Kidney tubule cell (primary cell): ENCODE data around the gene PPP1R12A.
A peak's percentile ranks its signal among the peaks of the same experiment; 100 is the strongest.

ENCODE experiments used
- DNase-seq: peaks from one replicate; pipeline ENCODE4 v3.0.0-alpha.2; 2018; ENCODE audit warnings: low spot score

Gene PPP1R12A

DNA sequence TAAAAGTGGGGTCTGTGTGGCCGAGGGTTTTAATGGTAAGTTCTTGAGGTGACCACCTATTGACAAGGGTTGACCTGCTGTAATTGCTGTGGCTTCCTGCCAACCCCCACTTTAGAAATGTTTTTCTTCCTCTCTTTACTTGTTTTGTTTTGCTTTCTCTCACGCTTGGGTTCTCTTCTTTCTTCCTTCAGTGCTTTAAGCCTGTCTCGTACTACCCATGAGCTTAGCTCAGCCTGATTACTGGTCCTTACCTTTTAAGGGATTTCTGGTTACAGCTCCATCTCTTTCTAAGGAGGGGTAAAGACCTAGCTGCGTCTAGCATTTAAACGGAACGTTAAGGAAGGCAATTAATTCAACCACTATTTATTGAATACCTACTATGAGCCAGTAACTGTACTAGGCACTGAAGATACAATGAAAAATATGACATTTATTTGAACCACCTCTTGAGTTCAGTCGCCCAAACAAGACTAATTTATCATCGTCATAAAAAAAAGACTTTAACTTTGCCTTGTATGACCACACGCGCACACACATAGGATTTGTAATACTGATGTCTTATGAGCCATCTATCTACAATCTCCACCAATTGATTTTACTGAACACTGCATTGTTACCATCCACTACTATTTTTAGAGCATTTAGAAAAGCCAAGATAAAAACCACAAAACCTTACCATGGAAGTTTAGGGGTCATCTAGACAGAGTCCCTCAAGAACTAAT lies 888 bp upstream of the PPP1R12A start:
- peak; percentile 58 for DNase-seq

DNA sequence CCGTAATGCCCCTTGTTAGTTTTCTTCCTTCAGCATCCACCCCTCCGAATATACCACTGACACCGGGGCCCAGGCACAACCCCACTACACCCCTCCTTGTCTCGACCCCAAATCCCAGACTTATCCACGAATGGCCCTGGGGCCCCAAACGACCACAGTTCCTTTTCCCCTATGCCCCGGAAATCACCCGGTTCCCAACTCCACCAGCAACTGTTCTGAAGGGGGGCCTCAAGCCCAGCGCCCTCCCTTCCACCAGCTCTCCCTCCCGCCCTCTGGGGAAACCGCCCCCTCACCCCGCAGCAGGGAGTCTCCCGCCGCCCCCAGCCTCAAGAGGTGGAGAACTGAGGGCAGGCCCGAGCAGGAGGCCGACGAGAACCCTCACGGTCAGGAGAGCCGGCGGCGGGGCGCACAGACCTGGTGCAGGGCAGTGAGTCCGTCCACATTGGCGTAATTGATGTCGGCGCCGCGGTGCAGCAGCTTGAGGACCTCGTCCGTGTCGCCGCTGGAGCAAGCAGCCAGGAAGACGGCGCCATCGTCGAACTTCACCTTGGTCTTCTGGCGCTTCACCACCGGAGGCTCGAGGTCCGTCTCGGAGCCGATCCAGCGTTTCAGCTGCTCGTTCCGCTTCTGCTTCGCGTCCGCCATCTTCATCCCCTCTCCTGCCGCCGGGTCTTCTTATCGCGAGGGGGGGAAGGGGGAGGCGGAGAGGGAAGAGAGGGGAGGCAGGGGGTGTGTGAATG lies 446 bp downstream of the PPP1R12A start:
- peak; percentile 40 for DNase-seq

DNA sequence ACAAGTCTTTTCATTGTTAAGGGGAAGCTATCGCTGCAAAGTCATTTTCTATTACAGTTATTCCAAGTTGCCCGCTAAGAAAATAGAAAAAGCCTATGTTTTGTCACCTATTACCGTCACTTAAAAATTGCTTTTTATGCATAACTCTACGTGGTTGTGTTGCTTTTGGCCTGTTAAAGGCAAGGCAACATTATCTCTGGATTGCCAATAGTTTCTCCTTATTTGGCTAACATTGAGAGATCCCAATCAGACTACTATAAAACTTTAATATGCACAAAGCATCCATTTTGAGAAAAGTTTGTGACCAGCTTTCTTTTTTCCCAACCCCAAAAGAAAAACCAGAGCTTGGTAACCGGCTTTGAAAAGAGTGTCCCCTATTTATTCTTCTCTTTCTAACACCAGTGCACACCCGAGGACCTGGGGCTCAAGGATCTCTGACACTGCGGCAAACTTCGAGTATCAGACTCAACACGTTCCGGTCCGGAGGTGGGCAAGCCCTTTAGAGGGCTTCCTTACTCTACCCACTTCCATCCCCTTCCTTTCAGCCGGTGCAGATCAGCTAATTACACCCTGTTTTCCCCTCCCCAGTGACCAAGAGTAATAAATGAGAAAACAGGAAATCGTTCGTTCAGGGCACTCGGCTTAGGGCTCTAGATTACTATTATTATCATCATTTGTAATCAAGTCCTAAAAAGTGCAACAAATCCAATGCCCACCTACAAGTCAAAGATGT lies 1.2 kb downstream of the PPP1R12A start:
- peak; percentile 12 for DNase-seq

DNA sequence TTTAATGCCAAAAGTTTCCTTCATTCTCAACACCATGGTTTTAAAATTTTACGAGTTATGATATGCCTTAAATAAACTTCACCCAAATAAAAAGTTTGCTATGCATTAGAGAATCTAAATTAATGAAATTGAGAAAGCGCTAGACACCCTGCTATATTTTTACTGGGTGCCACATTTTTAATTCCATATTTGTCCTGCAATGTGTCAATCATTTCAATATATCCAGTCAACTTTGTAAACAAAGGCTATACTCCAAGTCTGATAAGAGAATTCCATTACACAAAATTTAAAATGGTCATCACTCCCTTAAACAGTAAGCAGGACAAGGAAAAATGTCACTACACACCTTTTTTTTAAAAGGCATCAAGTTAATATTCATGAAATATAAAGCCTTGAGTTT lies 1.9 kb downstream of the PPP1R12A start:
- no peak for DNase-seq

DNA sequence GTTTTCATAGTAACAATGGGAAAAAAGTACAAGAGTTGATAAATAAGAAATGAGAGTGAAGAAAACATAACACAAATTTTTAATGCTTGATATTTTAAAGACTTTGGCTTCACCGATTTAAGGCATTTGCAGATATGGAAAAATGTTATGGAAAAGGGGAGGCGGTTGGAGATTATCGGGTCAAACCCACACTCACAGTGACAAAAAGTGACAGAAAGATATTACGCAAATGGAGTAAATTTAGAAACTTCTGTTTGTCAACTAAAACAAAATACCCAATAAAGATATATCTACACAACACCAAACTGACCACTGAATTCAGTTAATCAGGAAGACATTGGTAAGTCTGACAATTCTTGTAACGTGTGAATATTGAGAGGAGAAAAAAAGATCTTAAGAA lies 2.5 kb downstream of the PPP1R12A start:
- DNase-seq = no peak

GRCh38 chr12:79929065-79929464 lies 5.8 kb downstream of the PPP1R12A start:
- no peak for DNase-seq

- DNase-seq = peak; percentile 36
These were observed 7.0 kb downstream of the PPP1R12A start for GRCh38 chr12:79927772-79928474.

- DNase-seq = no peak
These were observed 7.9 kb downstream of the PPP1R12A start for GRCh38 chr12:79926951-79927350.

DNA sequence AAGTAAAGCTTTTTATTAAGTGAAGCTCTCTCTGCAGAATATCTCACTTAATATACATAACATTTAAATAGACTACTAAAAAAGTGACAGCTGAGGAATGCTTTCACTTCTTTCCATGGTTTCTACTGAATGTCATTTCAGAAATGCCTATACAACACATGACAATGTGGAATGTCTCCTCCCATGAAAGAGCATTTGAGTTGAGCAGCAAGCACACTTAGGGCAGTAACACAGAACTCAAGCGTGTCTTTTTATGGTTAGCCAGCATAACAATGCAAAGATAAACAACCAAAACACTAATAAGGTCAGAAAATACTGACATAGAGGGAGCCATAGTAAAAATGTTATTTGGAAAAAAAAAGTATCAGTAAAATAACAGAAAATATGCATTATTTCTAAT lies 9.4 kb downstream of the PPP1R12A start:
- no peak for DNase-seq

GRCh38 chr12:79921786-79922185 lies 13.1 kb downstream of the PPP1R12A start:
- no peak for DNase-seq

GRCh38 chr12:79920421-79921238 lies 14.3 kb downstream of the PPP1R12A start:
- DNase-seq = no peak

GRCh38 chr12:79919762-79920161 lies 15.1 kb downstream of the PPP1R12A start:
- DNase-seq = no peak

DNA sequence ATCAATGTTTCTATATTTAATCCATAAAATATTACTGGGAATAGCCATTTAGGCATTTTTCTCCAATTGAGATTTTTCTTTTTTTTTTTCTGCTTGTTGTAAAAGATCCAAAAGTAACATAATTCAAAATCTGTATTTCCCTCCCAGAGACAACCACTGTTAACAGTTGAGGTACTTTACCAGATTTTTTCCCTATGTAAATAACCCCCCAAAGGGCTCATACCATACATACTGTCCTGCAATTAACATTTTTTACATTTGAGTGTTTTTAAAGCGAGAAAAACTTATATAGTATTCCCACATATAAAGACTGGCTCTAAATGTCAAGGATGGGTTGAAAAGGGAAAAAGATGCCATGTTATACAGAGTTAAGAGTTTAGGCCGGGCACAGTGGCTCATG lies 18.1 kb downstream of the PPP1R12A start:
- DNase-seq = no peak

GRCh38 chr12:79911889-79912656 lies 22.8 kb downstream of the PPP1R12A start:
- peak; percentile 41 for DNase-seq

GRCh38 chr12:79908366-79908765 lies 26.5 kb downstream of the PPP1R12A start:
- DNase-seq = no peak

DNA sequence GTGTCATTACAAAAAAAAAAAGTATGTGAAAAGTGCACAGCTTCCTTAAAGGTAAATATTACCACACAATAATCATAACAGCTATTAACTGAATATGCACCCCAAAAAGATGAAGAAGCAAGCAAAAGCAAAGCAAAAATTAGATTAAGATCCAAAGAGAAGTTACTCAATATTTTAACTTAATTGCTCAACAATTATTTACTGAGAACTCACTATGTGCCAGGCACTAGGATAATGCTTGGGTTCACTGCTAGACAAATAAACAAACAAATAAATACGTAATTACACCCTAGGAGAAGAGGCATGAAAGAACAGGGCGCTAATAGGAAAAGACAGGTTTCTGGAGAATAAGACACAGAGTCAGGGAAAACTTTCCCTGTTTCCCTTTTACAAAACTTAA lies 33.4 kb downstream of the PPP1R12A start:
- no peak for DNase-seq

GRCh38 chr12:79900951-79901350 lies 33.9 kb downstream of the PPP1R12A start:
- DNase-seq = no peak

GRCh38 chr12:79900199-79900598 lies 34.7 kb downstream of the PPP1R12A start:
- DNase-seq = no peak

DNA sequence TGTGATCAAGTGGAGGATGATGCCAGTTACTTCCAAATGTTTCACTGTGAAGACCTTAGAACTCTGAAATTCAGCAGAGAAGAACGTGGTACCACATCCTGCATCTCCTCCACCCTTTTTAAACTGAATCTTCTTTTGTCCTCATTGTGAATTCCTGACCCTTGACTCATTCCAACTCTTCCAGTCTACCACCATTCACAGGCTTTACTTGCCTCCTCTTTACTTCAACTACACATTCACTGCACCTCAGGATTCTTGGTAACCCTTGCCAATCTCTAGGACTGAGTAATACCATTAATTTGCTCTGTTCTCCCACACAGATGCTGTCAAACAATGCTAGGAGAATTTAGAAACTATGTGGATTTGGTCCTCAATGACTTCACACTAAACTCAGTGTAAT lies 37.3 kb downstream of the PPP1R12A start:
- DNase-seq = peak; percentile 96

DNA sequence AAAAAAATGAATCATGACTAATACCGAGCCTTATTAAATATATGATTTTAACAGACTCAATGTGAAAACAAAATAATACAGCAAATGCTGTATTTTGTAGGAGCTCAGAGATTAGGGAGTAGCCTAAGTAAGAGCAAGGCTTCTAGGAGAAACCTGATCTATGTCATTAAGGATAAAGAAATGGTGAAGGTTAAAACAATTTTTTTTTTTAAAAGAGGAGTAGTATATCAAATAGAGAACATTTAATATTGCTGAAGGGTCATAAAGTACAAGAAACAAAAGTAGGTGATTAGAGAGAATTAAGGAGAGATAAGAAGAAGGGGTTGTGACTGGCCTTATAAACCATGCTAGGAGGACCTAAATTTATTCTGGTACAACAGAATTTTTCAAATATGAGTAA lies 39.1 kb downstream of the PPP1R12A start:
- DNase-seq = no peak

GRCh38 chr12:79895071-79895470 lies 39.8 kb downstream of the PPP1R12A start:
- no peak for DNase-seq
